H1 (cell line): ENCODE data around the gene CCDC121. TPM values are rescaled to one million over a fixed set of nuclear protein-coding genes. Genes with fewer than 3 reads are reported as not detected.

Experiments used
- CTCF ChIA-PET: fragments of 300-600 bp; sonication (Branson Sonifier 250); formaldehyde crosslinking; loops from one replicate; lab custom pipeline; 2021; ENCODE audit not compliant: partially characterized antibody; lab: Charles Lee
- POLR2A ChIA-PET: fragments of 300-600 bp; sonication (Branson Sonifier 250); formaldehyde crosslinking; loops from one replicate; lab custom pipeline; 2021; ENCODE audit warnings: inconsistent platforms; ENCODE audit not compliant: partially characterized antibody; lab: Charles Lee
- DNase-seq, 2 experiments: peaks; one replicate each; pipeline versions ENCODE4 v3.0.0 to v3.0.0-alpha.2; 2010 to 2022; ENCODE audit warnings: low spot score in 2 of 2, low read depth in 1 of 2, mixed read lengths in 1 of 2
- FAIRE-seq: peaks from 2 replicates; lab custom pipeline; 2011; peaks lifted over from hg19 to GRCh38; lab: Jason Lieb, UNC
- H2AFZ ChIP-seq: 2 replicates; pipeline ENCODE4 v1.8.1; 2012; ENCODE audit warnings: low read length, inconsistent platforms
- H2AK5ac ChIP-seq: 2 replicates; pipeline ENCODE4 v1.6.1; 2013; ENCODE audit warnings: low read depth, low read length
- H2BK120ac ChIP-seq: replicated peaks from 2 replicates; pipeline ENCODE3; 2013; ENCODE audit warnings: low read depth, low read length, inconsistent platforms
- H2BK12ac ChIP-seq: 2 replicates; pipeline ENCODE4 v1.6.1; 2013; ENCODE audit warnings: low read depth, low read length
- H2BK15ac ChIP-seq: 2 replicates; pipeline ENCODE4 v1.6.1; 2013; ENCODE audit warnings: low read length
- H2BK20ac ChIP-seq: 2 replicates; pipeline ENCODE4 v1.6.1; 2013; ENCODE audit warnings: low read length
- H2BK5ac ChIP-seq: 2 replicates; pipeline ENCODE4 v1.6.1; 2013; ENCODE audit warnings: low read depth, low read length
- H3K14ac ChIP-seq: 2 replicates; pipeline ENCODE4 v1.6.1; 2013; ENCODE audit warnings: inconsistent platforms; ENCODE audit not compliant: insufficient read length
- H3K18ac ChIP-seq: 2 replicates; pipeline ENCODE4 v1.6.1; 2013; ENCODE audit warnings: low read length; ENCODE audit errors: extremely low read depth
- H3K23ac ChIP-seq: 2 replicates; pipeline ENCODE4 v1.6.1; 2013; ENCODE audit warnings: inconsistent platforms; ENCODE audit not compliant: insufficient read length
- H3K23me2 ChIP-seq: 2 replicates; pipeline ENCODE4 v1.6.1; 2013; ENCODE audit warnings: low read depth, low read length
- H3K27ac ChIP-seq: 2 replicates; pipeline ENCODE4 v1.6.1; 2011; ENCODE audit warnings: low read depth, low read length, inconsistent platforms
- H3K27me3 ChIP-seq, 4 experiments: replicated peaks in 1 of 4; 1 replicate in 1 of 4; 2 replicates in 3 of 4; pipeline versions ENCODE4 v1.6.1 to v1.8.1; 2011 to 2013; ENCODE audit warnings: low read length in 3 of 4, mild to moderate bottlenecking in 3 of 4, inconsistent platforms in 2 of 4, mixed read lengths in 2 of 4, moderate library complexity in 1 of 4; ENCODE audit not compliant: control insufficient read depth in 3 of 4, insufficient read depth in 3 of 4; ENCODE audit errors: extremely low read depth in 1 of 4
- H3K36me3 ChIP-seq, 4 experiments: 2 replicates each; pipeline versions ENCODE4 v1.6.1 to v1.8.1; 2011 to 2013; ENCODE audit warnings: mild to moderate bottlenecking in 4 of 4, low read length in 3 of 4, moderate library complexity in 2 of 4, control low read depth in 1 of 4, inconsistent platforms in 1 of 4; ENCODE audit not compliant: insufficient read depth in 4 of 4, control insufficient read depth in 2 of 4
- H3K4ac ChIP-seq: replicated peaks from 2 replicates; pipeline ENCODE3; 2013; ENCODE audit warnings: low read length, low read depth, mixed read lengths, inconsistent platforms; ENCODE audit not compliant: insufficient read length
- H3K4me1 ChIP-seq, 4 experiments: replicated peaks in 1 of 4; 1 replicate in 1 of 4; 2 replicates in 3 of 4; pipeline versions ENCODE4 v1.6.1 to v1.8.1; 2011 to 2013; ENCODE audit warnings: low read length in 3 of 4, inconsistent platforms in 2 of 4, mixed read lengths in 1 of 4; ENCODE audit not compliant: insufficient read depth in 4 of 4, control insufficient read depth in 3 of 4
- H3K4me2 ChIP-seq, 2 experiments: 2 replicates each; pipeline versions ENCODE4 v1.6.1 to v1.8.1; 2011 to 2013; ENCODE audit warnings: low read depth in 2 of 2, low read length in 2 of 2, control low read depth in 1 of 2, inconsistent platforms in 1 of 2, mild to moderate bottlenecking in 1 of 2; ENCODE audit not compliant: insufficient read depth in 1 of 2
- H3K4me3 ChIP-seq, 4 experiments: fragments of 200-600, 300-600 bp in 1 of 4; sonication (generic), shearing (Covaris generic), sonication (Bioruptor Twin) in 1 of 4; 2 replicates each; pipeline versions ENCODE4 v1.5.1 to v1.8.1; 2011 to 2016; ENCODE audit warnings: low read length in 4 of 4, low read depth in 3 of 4, control low read depth in 2 of 4, inconsistent platforms in 2 of 4, mild to moderate bottlenecking in 2 of 4, mixed read lengths in 1 of 4, moderate library complexity in 1 of 4; ENCODE audit not compliant: insufficient read depth in 2 of 4; ENCODE audit errors: extremely low read depth in 1 of 4
- H3K56ac ChIP-seq: replicated peaks from 2 replicates; pipeline ENCODE3; 2013; ENCODE audit warnings: low read depth, mild to moderate bottlenecking, mixed read lengths, low read length, inconsistent platforms; ENCODE audit not compliant: insufficient read length
- H3K79me1 ChIP-seq: 2 replicates; pipeline ENCODE4 v1.6.1; 2013; ENCODE audit warnings: low read depth, low read length, control low read depth
- H3K79me2 ChIP-seq, 2 experiments: 2 replicates each; pipeline versions ENCODE4 v1.6.1 to v1.8.1; 2012 to 2013; ENCODE audit warnings: low read length in 2 of 2, mild to moderate bottlenecking in 2 of 2, inconsistent platforms in 1 of 2; ENCODE audit not compliant: insufficient read depth in 2 of 2, control insufficient read depth in 1 of 2
- H3K9ac ChIP-seq, 4 experiments: replicated peaks in 1 of 4; 1 replicate in 1 of 4; 2 replicates in 3 of 4; pipeline versions ENCODE4 v1.6.1 to v1.8.1; 2011 to 2013; ENCODE audit warnings: low read depth in 3 of 4, low read length in 3 of 4, control low read depth in 2 of 4, mild to moderate bottlenecking in 2 of 4, moderate library complexity in 2 of 4, inconsistent platforms in 1 of 4; ENCODE audit errors: extremely low read depth in 1 of 4
- H3K9me3 ChIP-seq, 2 experiments: 2 replicates each; pipeline versions ENCODE4 v1.6.1 to v1.8.1; 2012 to 2013; ENCODE audit warnings: mild to moderate bottlenecking in 2 of 2, moderate library complexity in 2 of 2, control low read depth in 1 of 2, inconsistent platforms in 1 of 2, low read depth in 1 of 2, low read length in 1 of 2, mixed read lengths in 1 of 2; ENCODE audit not compliant: insufficient read depth in 2 of 2
- H4K20me1 ChIP-seq, 2 experiments: replicated peaks in 1 of 2; 2 replicates each; pipeline versions ENCODE3 to v1.8.1; 2011 to 2013; ENCODE audit warnings: inconsistent platforms in 2 of 2, low read length in 2 of 2, mild to moderate bottlenecking in 1 of 2; ENCODE audit not compliant: insufficient read depth in 2 of 2, control insufficient read depth in 1 of 2
- H4K5ac ChIP-seq: 2 replicates; pipeline ENCODE4 v1.6.1; 2013; ENCODE audit warnings: low read length, low read depth, mixed read lengths, inconsistent platforms; ENCODE audit not compliant: insufficient read length
- H4K8ac ChIP-seq: 2 replicates; pipeline ENCODE4 v1.8.0; 2013; ENCODE audit warnings: mild to moderate bottlenecking, moderate library complexity, low read length, inconsistent platforms; ENCODE audit not compliant: insufficient read depth; ENCODE audit errors: extremely low read depth
- H4K91ac ChIP-seq: replicated peaks from 2 replicates; pipeline ENCODE3; 2013; ENCODE audit warnings: low read length, mixed read lengths, inconsistent platforms; ENCODE audit not compliant: insufficient read length
- ATF3 ChIP-seq: IDR thresholded peaks from 2 replicates; pipeline ENCODE4 v1.6.1; 2011; ENCODE audit warnings: low read depth, mild to moderate bottlenecking, low read length; ENCODE audit not compliant: insufficient read depth
- BRCA1 ChIP-seq: IDR thresholded peaks from 2 replicates; pipeline ENCODE4 v1.6.1; 2012; ENCODE audit warnings: low read depth, low read length, improper control_type of control experiment
- CBX8 ChIP-seq: fragments of 300-800, 300-1000 bp; sonication (generic); IDR thresholded peaks from 2 replicates; pipeline ENCODE4 v1.7.1; 2016; ENCODE audit warnings: low read depth, low read length, borderline replicate concordance
- CHD1 ChIP-seq: IDR thresholded peaks from 2 replicates; pipeline ENCODE4 v1.6.1; 2012; ENCODE audit warnings: low read depth, low read length, improper control_type of control experiment
- SIN3A ChIP-seq, 2 experiments: IDR thresholded peaks in 1 of 2; conservative IDR thresholded peaks in 1 of 2; 2 replicates each; pipeline ENCODE4 v1.6.1; 2011 to 2012; ENCODE audit warnings: low read length in 2 of 2, improper control_type of control experiment in 1 of 2, low read depth in 1 of 2, mild to moderate bottlenecking in 1 of 2
- SIRT6 ChIP-seq: IDR thresholded peaks from one replicate; pipeline ENCODE4 v1.7.1; 2012; ENCODE audit warnings: low read length, inconsistent platforms
- WGBS, 2 experiments: shearing (Covaris generic) in 1 of 2; methylation state at CpG; one replicate each; pipeline versions ENCODE4 v1.1.6 to v1.1.7; 2013 to 2015; ENCODE audit warnings: low lambda C conversion rate in 2 of 2, mixed read lengths in 2 of 2, inconsistent platforms in 1 of 2, low coverage in 1 of 2, missing lambda C conversion rate in 1 of 2; ENCODE audit not compliant: insufficient replicate concordance in 2 of 2, insufficient coverage in 1 of 2, insufficient read length in 1 of 2; ENCODE audit errors: extremely low coverage in 1 of 2, missing lambda C conversion rate in 1 of 2; 5-methylcytosine and 5-hydroxymethylcytosine counted together
- polyA plus RNA-seq, 7 experiments: library from polyadenylated mRNA; depleted of rRNA in 3 of 7; stranded (reverse) in 5 of 7; unstranded in 2 of 7; fragments of >200 nt in 5 of 7; fragments of 200-250 nt in 2 of 7; gene quantifications; 1 replicate in 5 of 7; 2 replicates in 1 of 7; 4 replicates in 1 of 7; pipeline versions ENCODE4 v1.2.1 to v1.2.3, GENCODE V29; 2011 to 2013; ENCODE audit warnings: missing spikeins in 2 of 7, mixed read lengths in 2 of 7
- total RNA-seq: library from RNA; stranded (reverse); fragmentation: NEBNext Ultra II Directional; extraction: Animal tissue kit (Norgen Biotek cat#: 25700); gene quantifications from 2 replicates; pipeline ENCODE4 v1.2.1, GENCODE V29; 2021
- TF ChIP-seq, protein P1 (sequence below), 3 experiments: IDR thresholded peaks; 1 replicate in 2 of 3; 2 replicates in 1 of 3; pipeline versions ENCODE4 v1.5.1 to v1.6.1; 2011; ENCODE audit warnings: low read length in 3 of 3, mild to moderate bottlenecking in 3 of 3, inconsistent platforms in 2 of 3, low read depth in 1 of 3, moderate library complexity in 1 of 3; ENCODE audit not compliant: insufficient read depth in 1 of 3; ENCODE audit errors: control extremely low read depth in 1 of 3

The CCDC121 gene
- total and polyA plus RNA-seq, 2 of the 8 experiments (the other 6 are each of a cell fraction or from before 2014, with no cell fraction given) = 0.68 to 1.5 TPM

- no peak overlapping the region for H2AK5ac ChIP-seq
- WGBS, 2 experiments = 88% methylated on average over 3 of the region's 3 CpGs; no CpG with 5 or more reads in 1 of the 2 experiments
- peaks cover 0 to 2% of the 10 kb centered on the region in 2 experiments for H4K20me1 ChIP-seq
- no peak for TF ChIP-seq ATF3
- TF ChIP-seq BRCA1 = no peak
- TF ChIP-seq SIN3A (conservative IDR thresholded peaks at IDR 0.05 in 1 of 2, IDR thresholded peaks at IDR 0.05 in 1 of 2; ENCODE audit: low read depth in 1 of 2, low read length in 2 of 2) = no peak
- TF ChIP-seq CHD1 = no peak
- TF ChIP-seq CBX8 = no peak
- TF ChIP-seq, protein P1, sequence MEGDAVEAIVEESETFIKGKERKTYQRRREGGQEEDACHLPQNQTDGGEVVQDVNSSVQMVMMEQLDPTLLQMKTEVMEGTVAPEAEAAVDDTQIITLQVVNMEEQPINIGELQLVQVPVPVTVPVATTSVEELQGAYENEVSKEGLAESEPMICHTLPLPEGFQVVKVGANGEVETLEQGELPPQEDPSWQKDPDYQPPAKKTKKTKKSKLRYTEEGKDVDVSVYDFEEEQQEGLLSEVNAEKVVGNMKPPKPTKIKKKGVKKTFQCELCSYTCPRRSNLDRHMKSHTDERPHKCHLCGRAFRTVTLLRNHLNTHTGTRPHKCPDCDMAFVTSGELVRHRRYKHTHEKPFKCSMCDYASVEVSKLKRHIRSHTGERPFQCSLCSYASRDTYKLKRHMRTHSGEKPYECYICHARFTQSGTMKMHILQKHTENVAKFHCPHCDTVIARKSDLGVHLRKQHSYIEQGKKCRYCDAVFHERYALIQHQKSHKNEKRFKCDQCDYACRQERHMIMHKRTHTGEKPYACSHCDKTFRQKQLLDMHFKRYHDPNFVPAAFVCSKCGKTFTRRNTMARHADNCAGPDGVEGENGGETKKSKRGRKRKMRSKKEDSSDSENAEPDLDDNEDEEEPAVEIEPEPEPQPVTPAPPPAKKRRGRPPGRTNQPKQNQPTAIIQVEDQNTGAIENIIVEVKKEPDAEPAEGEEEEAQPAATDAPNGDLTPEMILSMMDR (IDR thresholded peaks at IDR 0.05; ENCODE audit: control extremely low read depth in 1 of 3, insufficient read depth in 1 of 3, low read depth in 1 of 3, low read length in 3 of 3) = no peak
- TF ChIP-seq SIRT6 = no peak
- H3K4me2 ChIP-seq = no peak overlapping the region
- H3K79me2 ChIP-seq = no peaks in the 10 kb centered on the region
- no peaks in the 10 kb centered on the region for H3K79me1 ChIP-seq
- H3K4me1 ChIP-seq = no peaks in the 10 kb centered on the region
- H4K5ac ChIP-seq = no peak overlapping the region
- FAIRE-seq (no peak), DNase-seq (no peak)
- no peak overlapping the region for H3K23ac ChIP-seq
- no peak overlapping the region for H3K9ac ChIP-seq
- no peaks in the 10 kb centered on the region for H3K9me3 ChIP-seq
- no peak overlapping the region for H4K8ac ChIP-seq
- H2BK5ac ChIP-seq = no peak overlapping the region
- ChIA-PET POLR2A (interaction anchor here (2.2 kb wide), 1 partner anchor 13 kb away, joined by 6 read pairs; the partner anchor contains the start of genes CCDC121 and GPN1), CTCF (no interaction called here)
- no peak overlapping the region for H2BK12ac ChIP-seq
- peaks cover 4 to 52% (median 10%) of the 10 kb centered on the region in 4 experiments; a peak in 6 of 8 replicates for H3K36me3 ChIP-seq
- H3K18ac ChIP-seq = no peak overlapping the region
- H2BK120ac ChIP-seq = no peak overlapping the region
- H3K4me3 ChIP-seq = no peak overlapping the region
- no peak overlapping the region for H2AFZ ChIP-seq
- no peak overlapping the region for H3K14ac ChIP-seq
- no peak overlapping the region for H3K56ac ChIP-seq
- H3K23me2 ChIP-seq = no peaks in the 10 kb centered on the region
- no peak overlapping the region for H3K27ac ChIP-seq
- no peak overlapping the region for H3K4ac ChIP-seq
- H2BK20ac ChIP-seq = no peak overlapping the region
- H2BK15ac ChIP-seq = no peak overlapping the region
- H4K91ac ChIP-seq = no peak overlapping the region
- peaks cover 0 to 1% (median 0%) of the 10 kb centered on the region in 4 experiments; a peak in 1 of 7 replicates for H3K27me3 ChIP-seq
Measured at GRCh38 chr2:27615316-27615715, 13.5 kb downstream of the CCDC121 start.
